Hepatocyte (in vitro differentiated cells): Measurements from ENCODE around the gene RAP1GAP2. TPM values are rescaled to one million over a fixed set of nuclear protein-coding genes. Genes with fewer than 3 reads are reported as not detected.

Source experiments
- DNase-seq: peaks from one replicate; pipeline ENCODE4 v3.0.0-alpha.2; 2016; ENCODE audit warnings: low spot score
- H2AFZ ChIP-seq: fragments of 200-600 bp; sonication (generic); 2 replicates; pipeline ENCODE4 v1.6.0; 2016; ENCODE audit warnings: antibody characterized with exemption, mild to moderate bottlenecking
- H3K27ac ChIP-seq: fragments of 200-600 bp; sonication (generic); 2 replicates; pipeline ENCODE4 v1.5.1; 2016; ENCODE audit warnings: mild to moderate bottlenecking
- H3K27me3 ChIP-seq: fragments of 200-600 bp; sonication (generic); 2 replicates; pipeline ENCODE4 v1.6.1; 2016
- H3K36me3 ChIP-seq: fragments of 200-600 bp; sonication (generic); replicated peaks from 2 replicates; pipeline ENCODE4 v1.5.1; 2016; ENCODE audit warnings: low read depth; ENCODE audit not compliant: insufficient read depth
- H3K4me1 ChIP-seq: fragments of 200-600 bp; sonication (generic); 2 replicates; pipeline ENCODE4 v1.5.1; 2016; ENCODE audit warnings: mild to moderate bottlenecking, moderate library complexity; ENCODE audit not compliant: insufficient read depth
- H3K4me2 ChIP-seq: fragments of 200-600 bp; sonication (generic); 2 replicates; pipeline ENCODE4 v1.6.0; 2016
- H3K4me3 ChIP-seq: fragments of 200-600 bp; sonication (generic); 2 replicates; pipeline ENCODE4 v1.5.1; 2016; ENCODE audit warnings: mild to moderate bottlenecking
- H3K79me2 ChIP-seq: fragments of 200-600 bp; sonication (generic); 2 replicates; pipeline ENCODE4 v1.6.0; 2017; ENCODE audit warnings: mild to moderate bottlenecking
- H3K9me2 ChIP-seq: fragments of 200-600 bp; sonication (generic); replicated peaks from 2 replicates; pipeline ENCODE4 v1.6.0; 2017; ENCODE audit warnings: mild to moderate bottlenecking; ENCODE audit not compliant: insufficient read depth
- H3K9me3 ChIP-seq: fragments of 200-600 bp; sonication (generic); 2 replicates; pipeline ENCODE4 v1.5.1; 2016; ENCODE audit warnings: low read depth, mild to moderate bottlenecking
- H4K20me1 ChIP-seq: fragments of 200-600 bp; sonication (generic); 2 replicates; pipeline ENCODE4 v1.6.0; 2016; ENCODE audit warnings: mild to moderate bottlenecking; ENCODE audit not compliant: insufficient read depth, poor library complexity, severe bottlenecking
- EZH2 ChIP-seq: fragments of 200-600 bp; sonication (generic); IDR thresholded peaks from 2 replicates; pipeline ENCODE4 v1.6.1; 2016; ENCODE audit warnings: antibody characterized with exemption, mild to moderate bottlenecking, borderline replicate concordance
- EZH2phosphoT487 ChIP-seq: fragments of 200-600 bp; sonication (generic); IDR thresholded peaks from one replicate; pipeline ENCODE4 v1.6.1; 2018; ENCODE audit warnings: antibody characterized with exemption, mild to moderate bottlenecking, low read depth, moderate library complexity; ENCODE audit not compliant: unreplicated experiment, severe bottlenecking
- WGBS: methylation state at CpG from one replicate; pipeline ENCODE4 v1.1.6; 2016; ENCODE audit warnings: low lambda C conversion rate; ENCODE audit errors: missing lambda C conversion rate; 5-methylcytosine and 5-hydroxymethylcytosine counted together
- polyA plus RNA-seq: library from polyadenylated mRNA; unstranded; fragments of >200 nt; fragmentation: Nextera tagmentation; extraction: Ambion mirVana; gene quantifications from 2 replicates; pipeline ENCODE4 v1.2.1, GENCODE V29; 2016
- total RNA-seq: library from RNA; depleted of rRNA; stranded (reverse); fragments of >200 nt; gene quantifications from 2 replicates; pipeline ENCODE4 v1.2.3, GENCODE V29; 2014
- TF ChIP-seq, protein P1 (sequence below): fragments of 200-600 bp; sonication (generic); IDR thresholded peaks from 2 replicates; pipeline ENCODE4 v1.5.1; 2016; ENCODE audit warnings: antibody characterized with exemption, mild to moderate bottlenecking; ENCODE audit not compliant: poor library complexity

RAP1GAP2 gene
- total and polyA plus RNA-seq, 2 experiments from 2014 or later: 3.0 to 10.0 TPM

GRCh38 chr17:2881295-2881694, 85.1 kb downstream of the RAP1GAP2 start:
- Histone ChIP-seq H3K9me3 (no peaks in the 10 kb centered on the region), H3K9me2 (no peaks in the 10 kb centered on the region), H3K79me2 (no peaks in the 10 kb centered on the region), H3K4me2 (no peak overlapping the region), H3K4me1 (no peaks in the 10 kb centered on the region), H2AFZ (no peak overlapping the region), H3K27ac (no peak overlapping the region), H3K4me3 (no peak overlapping the region), H3K27me3 (no peaks in the 10 kb centered on the region), H3K36me3 (no peaks in the 10 kb centered on the region), H4K20me1 (no peaks in the 10 kb centered on the region)
- 99% methylated on average over 5 of the region's 5 CpGs for WGBS
- DNase-seq: no peak
- TF ChIP-seq EZH2 (no peak), EZH2phosphoT487 (no peak)
- TF ChIP-seq, protein P1, sequence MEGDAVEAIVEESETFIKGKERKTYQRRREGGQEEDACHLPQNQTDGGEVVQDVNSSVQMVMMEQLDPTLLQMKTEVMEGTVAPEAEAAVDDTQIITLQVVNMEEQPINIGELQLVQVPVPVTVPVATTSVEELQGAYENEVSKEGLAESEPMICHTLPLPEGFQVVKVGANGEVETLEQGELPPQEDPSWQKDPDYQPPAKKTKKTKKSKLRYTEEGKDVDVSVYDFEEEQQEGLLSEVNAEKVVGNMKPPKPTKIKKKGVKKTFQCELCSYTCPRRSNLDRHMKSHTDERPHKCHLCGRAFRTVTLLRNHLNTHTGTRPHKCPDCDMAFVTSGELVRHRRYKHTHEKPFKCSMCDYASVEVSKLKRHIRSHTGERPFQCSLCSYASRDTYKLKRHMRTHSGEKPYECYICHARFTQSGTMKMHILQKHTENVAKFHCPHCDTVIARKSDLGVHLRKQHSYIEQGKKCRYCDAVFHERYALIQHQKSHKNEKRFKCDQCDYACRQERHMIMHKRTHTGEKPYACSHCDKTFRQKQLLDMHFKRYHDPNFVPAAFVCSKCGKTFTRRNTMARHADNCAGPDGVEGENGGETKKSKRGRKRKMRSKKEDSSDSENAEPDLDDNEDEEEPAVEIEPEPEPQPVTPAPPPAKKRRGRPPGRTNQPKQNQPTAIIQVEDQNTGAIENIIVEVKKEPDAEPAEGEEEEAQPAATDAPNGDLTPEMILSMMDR: no peak

DNA sequence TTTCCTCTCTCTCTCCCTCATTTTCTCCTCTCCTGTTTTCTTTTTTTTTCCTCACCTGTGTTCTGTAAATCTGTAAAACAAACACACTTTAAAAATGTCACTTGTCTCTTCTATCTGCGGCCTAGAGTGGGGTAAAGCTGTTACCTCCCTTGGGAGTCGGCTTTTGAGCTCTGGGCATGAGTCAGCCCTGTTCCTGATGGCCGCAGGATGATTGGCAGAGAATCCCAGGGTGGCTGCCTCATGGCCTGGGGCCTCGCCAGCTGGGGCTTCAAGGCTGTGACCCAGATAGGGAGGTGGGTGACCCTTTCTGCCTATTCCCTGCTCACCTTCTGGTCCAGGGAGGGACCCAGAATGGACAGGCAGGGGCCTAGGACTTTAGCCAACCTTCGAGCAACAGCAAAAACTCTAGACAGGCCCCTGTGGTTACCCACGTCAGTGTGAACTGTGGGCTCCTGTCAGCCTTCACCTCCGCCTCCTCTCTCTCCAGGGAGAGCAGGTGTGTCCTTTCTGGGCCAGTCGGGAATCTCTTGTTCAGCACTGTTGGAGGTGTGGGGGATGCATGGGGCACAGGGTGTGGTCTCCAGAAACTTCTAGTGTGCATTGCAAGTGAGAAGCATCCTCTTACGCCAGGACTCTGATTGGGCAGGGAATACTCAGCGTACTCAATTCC, 87.4 kb downstream of the RAP1GAP2 start:
- Histone ChIP-seq H3K79me2 (no peaks in the 10 kb centered on the region), H3K9me2 (no peaks in the 10 kb centered on the region), H4K20me1 (no peaks in the 10 kb centered on the region), H3K9me3 (no peaks in the 10 kb centered on the region), H3K27ac (peak overlapping the region; percentile 26), H3K27me3 (no peaks in the 10 kb centered on the region), H3K4me2 (no peak overlapping the region), H3K4me3 (no peak overlapping the region), H2AFZ (no peak overlapping the region), H3K4me1 (no peaks in the 10 kb centered on the region), H3K36me3 (no peaks in the 10 kb centered on the region)
- TF ChIP-seq, protein P1: no peak
- TF ChIP-seq EZH2phosphoT487 (no peak), EZH2 (no peak)
- 62% methylated on average over 9 of the region's 10 CpGs for WGBS
- DNase-seq: peak; percentile 40

DNA sequence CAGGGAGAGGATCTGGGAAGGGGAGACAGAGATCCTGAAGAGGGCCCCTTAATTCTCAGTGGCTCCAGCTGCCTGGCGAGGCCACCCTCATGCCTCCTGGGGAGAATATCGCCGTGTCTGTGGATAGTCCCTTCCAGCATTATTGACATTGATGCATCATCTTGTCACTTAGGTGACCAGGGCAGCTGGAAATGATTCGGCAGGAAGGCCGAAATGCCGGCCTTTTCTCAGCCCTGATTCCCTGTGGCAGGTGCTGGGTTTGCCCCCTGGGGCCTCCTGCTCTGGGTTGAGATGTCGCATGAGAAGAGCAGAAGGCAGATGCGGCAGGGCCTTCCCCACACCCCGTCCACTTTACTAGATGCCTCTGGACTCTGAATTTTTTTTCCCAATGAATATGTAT, 89.5 kb downstream of the RAP1GAP2 start:
- H3K4me1 ChIP-seq: peaks cover 6% of the 10 kb centered on the region
- no peaks in the 10 kb centered on the region for H3K9me2 ChIP-seq
- no peak overlapping the region for H3K27ac ChIP-seq
- H3K9me3 ChIP-seq: no peaks in the 10 kb centered on the region
- H3K79me2 ChIP-seq: peaks cover 3% of the 10 kb centered on the region
- H3K4me3 ChIP-seq: no peak overlapping the region
- DNase-seq: no peak
- TF ChIP-seq, protein P1: no peak
- TF ChIP-seq EZH2 (no peak), EZH2phosphoT487 (no peak)
- H4K20me1 ChIP-seq: no peaks in the 10 kb centered on the region
- H2AFZ ChIP-seq: no peak overlapping the region
- H3K36me3 ChIP-seq: no peaks in the 10 kb centered on the region
- WGBS: 88% methylated on average over 9 of the region's 9 CpGs
- H3K4me2 ChIP-seq: no peak overlapping the region
- no peaks in the 10 kb centered on the region for H3K27me3 ChIP-seq
